GM19240 (cell line): Measurements from ENCODE around the gene LASP1.
"Not testable (repeated sequence)": the region's sequence is repeated elsewhere in the genome, so short reads cannot be mapped to it uniquely, and the experiment has no call there.

Experiments used
- DNase-seq: peaks from one replicate; pipeline ENCODE4 v3.0.0; 2011; ENCODE audit warnings: low spot score; ENCODE audit not compliant: insufficient read length

The LASP1 gene

GRCh38 chr17:38906460-38907228 is 36.8 kb downstream of the LASP1 start:
- DNase-seq = no peak

GRCh38 chr17:38907930-38908675 is 38.2 kb downstream of the LASP1 start:
- DNase-seq = no peak

- DNase-seq = no peak
These were observed 38.9 kb downstream of the LASP1 start for GRCh38 chr17:38908676-38909181.

GRCh38 chr17:38910325-38910724 is 40.5 kb downstream of the LASP1 start:
- no peak for DNase-seq

- DNase-seq = no peak
These were observed 41.3 kb downstream of the LASP1 start for GRCh38 chr17:38911081-38911730.

- DNase-seq = not testable (repeated sequence)
These were observed 41.8 kb downstream of the LASP1 start for GRCh38 chr17:38911731-38912081.

- DNase-seq = no peak
These were observed 42.5 kb downstream of the LASP1 start for GRCh38 chr17:38912221-38912813.

- DNase-seq = no peak
These were observed 45.1 kb downstream of the LASP1 start for GRCh38 chr17:38914741-38915638.

- DNase-seq = no peak
These were observed 45.8 kb downstream of the LASP1 start for GRCh38 chr17:38915639-38915995.

GRCh38 chr17:38916771-38917170 is 46.9 kb downstream of the LASP1 start:
- DNase-seq = no peak

GRCh38 chr17:38917259-38917658 is 47.4 kb downstream of the LASP1 start:
- no peak for DNase-seq

- DNase-seq = no peak
These were observed 48.5 kb downstream of the LASP1 start for GRCh38 chr17:38918129-38918913.

- DNase-seq = no peak
These were observed 49.1 kb downstream of the LASP1 start for GRCh38 chr17:38918916-38919315.

- DNase-seq = no peak
These were observed 49.6 kb downstream of the LASP1 start for GRCh38 chr17:38919316-38920078.

GRCh38 chr17:38920374-38921291 is 50.8 kb downstream of the LASP1 start:
- DNase-seq = no peak

GRCh38 chr17:38921756-38922411 is 52.0 kb downstream of the LASP1 start:
- no peak for DNase-seq

GRCh38 chr17:38922538-38923297 is 52.9 kb downstream of the LASP1 start:
- DNase-seq = no peak
